HG02943 (cell line): ENCODE results near the gene NKG7.

ENCODE experiments used
- ATAC-seq: cut with Tn5 transposase; IDR thresholded peaks from one replicate; pipeline ENCODE4 v1.9.1; 2021; ENCODE audit warnings: mild to moderate bottlenecking, low read depth, moderate library complexity; ENCODE audit not compliant: unreplicated experiment

NKG7 gene

GRCh38 chr19:51339687-51340656, 32.5 kb downstream of the NKG7 start:
- peak; percentile 47 for ATAC-seq

GRCh38 chr19:51339313-51339686, 33.2 kb downstream of the NKG7 start:
- ATAC-seq = peak; percentile 7

GRCh38 chr19:51338563-51339312, 33.7 kb downstream of the NKG7 start:
- ATAC-seq = peak; percentile 60

- ATAC-seq = no peak
Measured at GRCh38 chr19:51337861-51338562, 34.4 kb downstream of the NKG7 start.

- no peak for ATAC-seq
Measured at GRCh38 chr19:51337141-51337860, 35.2 kb downstream of the NKG7 start.

GRCh38 chr19:51333836-51334460, 38.5 kb downstream of the NKG7 start:
- no peak for ATAC-seq

GRCh38 chr19:51331716-51332115, 40.7 kb downstream of the NKG7 start:
- ATAC-seq = no peak

GRCh38 chr19:51331193-51331592, 41.3 kb downstream of the NKG7 start:
- ATAC-seq = no peak

- ATAC-seq = no peak
Measured at GRCh38 chr19:51330366-51330765, 42.1 kb downstream of the NKG7 start.

- ATAC-seq = no peak
Measured at GRCh38 chr19:51329411-51329810, 43.0 kb downstream of the NKG7 start.

GRCh38 chr19:51327066-51328001, 45.1 kb downstream of the NKG7 start:
- no peak for ATAC-seq

GRCh38 chr19:51326216-51327065, 46.0 kb downstream of the NKG7 start:
- no peak for ATAC-seq

- ATAC-seq = no peak
Measured at GRCh38 chr19:51325161-51325976, 47.1 kb downstream of the NKG7 start.

- ATAC-seq = no peak
Measured at GRCh38 chr19:51324167-51324481, 48.3 kb downstream of the NKG7 start.

GRCh38 chr19:51323481-51324166, 48.8 kb downstream of the NKG7 start:
- ATAC-seq = no peak

GRCh38 chr19:51321799-51322198, 50.7 kb downstream of the NKG7 start:
- ATAC-seq = no peak
